Subcutaneous adipose tissue (tissue), 4 donors: ENCODE measurements around the gene PTPRS. TPM values are rescaled to one million over a fixed set of nuclear protein-coding genes. Genes with fewer than 3 reads are reported as not detected.

ENCODE experiments used
- CTCF ChIP-seq: fragments of 450-650 bp; IDR thresholded peaks from one replicate; pipeline ENCODE4 v1.5.1; 2016; ENCODE audit warnings: low read depth, mild to moderate bottlenecking, control low read depth, antibody characterized with exemption, moderate library complexity
- total RNA-seq, 4 donors: library from RNA; depleted of rRNA; stranded (reverse); fragments of >200 nt; gene quantifications; one replicate each; pipeline ENCODE4 v1.1.0, GENCODE V29; 2016

PTPRS gene
- total RNA-seq, 4 donors from 2014 or later, result 261 to 700 (median 461) TPM

GRCh38 chr19:5321066-5321642 is 19.5 kb downstream of the PTPRS start:
- TF ChIP-seq CTCF, result no peak

GRCh38 chr19:5319516-5319915 is 21.1 kb downstream of the PTPRS start:
- no peak for TF ChIP-seq CTCF

- no peak for TF ChIP-seq CTCF
These were observed 22.3 kb downstream of the PTPRS start for GRCh38 chr19:5318306-5318705.

- no peak for TF ChIP-seq CTCF
These were observed 23.3 kb downstream of the PTPRS start for GRCh38 chr19:5317321-5317720.

GRCh38 chr19:5316138-5316537 is 24.5 kb downstream of the PTPRS start:
- TF ChIP-seq CTCF, result no peak

GRCh38 chr19:5314907-5315298 is 25.7 kb downstream of the PTPRS start:
- no peak for TF ChIP-seq CTCF

GRCh38 chr19:5314012-5314906 is 26.4 kb downstream of the PTPRS start:
- TF ChIP-seq CTCF, result no peak
